ENCODE data around the gene AKAP5. TPM values are rescaled to one million over a fixed set of nuclear protein-coding genes. Genes with fewer than 3 reads are reported as not detected.

The AKAP5 gene
- polyA plus RNA-seq, 1 donor (not counting 4 experiments of a cell fraction or from before 2014, with no cell fraction given), result 0.08 TPM

DNA sequence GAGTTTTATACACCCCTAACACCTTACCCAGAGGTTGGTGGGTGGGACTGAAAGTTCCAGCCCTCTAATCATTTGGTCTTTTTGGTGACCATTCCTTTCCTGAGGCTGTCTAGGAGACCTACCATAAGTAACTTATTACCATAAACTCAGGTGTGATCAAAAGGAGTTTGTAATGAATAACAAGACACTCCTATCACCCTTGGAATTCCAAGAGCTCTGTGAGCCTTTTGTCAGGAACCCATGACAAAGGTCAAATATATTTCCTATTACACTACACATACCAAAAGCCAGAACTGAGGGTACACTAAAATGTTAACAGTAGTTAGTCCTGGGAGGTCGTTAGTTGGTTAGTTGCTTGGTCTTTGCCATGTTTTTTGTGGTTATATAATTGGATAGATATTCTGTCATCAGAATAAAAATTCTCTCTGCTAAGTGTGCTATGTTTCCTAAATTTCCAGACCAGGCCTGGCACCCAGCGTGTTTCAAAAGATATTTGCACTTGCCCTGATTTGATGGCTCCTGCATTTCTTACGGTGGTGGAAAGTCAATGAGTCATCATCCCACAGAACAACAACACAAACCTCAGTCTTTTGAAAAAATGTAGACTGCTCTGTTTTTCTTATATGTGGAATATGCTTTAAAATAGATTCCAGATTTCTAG is 27.0 kb upstream of the AKAP5 start:
- dilution Hi-C loops (cut with MboI; ENCODE audit: extremely low pct_ligation_motif_present, low sequenced_read_pairs), result no loop called here
- DNase-seq (ENCODE audit: low read depth, low spot score), result no peak
- H3K9me1 ChIP-seq (ENCODE audit: control insufficient read depth, extremely low read depth, insufficient read depth, low read length), result peaks cover 3% of the 10 kb centered on the region

DNA sequence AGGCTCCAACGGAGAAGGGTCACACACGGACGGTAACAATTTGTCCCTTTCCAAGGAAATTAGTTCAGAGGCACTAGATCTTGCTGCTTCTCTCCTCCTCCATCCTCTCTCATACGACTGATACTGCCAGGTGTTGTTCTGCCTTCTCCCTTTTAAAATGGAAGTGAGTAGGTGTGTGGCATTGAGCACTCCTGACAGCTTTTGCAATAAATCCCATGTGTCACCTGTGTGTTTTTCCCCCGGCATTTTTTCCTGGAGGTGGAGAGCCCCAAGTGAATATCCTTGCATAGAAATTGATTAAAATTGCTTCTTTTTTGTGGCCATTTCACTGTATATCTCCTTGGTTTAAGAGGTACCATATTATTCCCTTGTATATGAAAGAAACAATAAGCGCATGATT is 26.2 kb upstream of the AKAP5 start:
- dilution Hi-C loops (cut with MboI; ENCODE audit: extremely low pct_ligation_motif_present, low sequenced_read_pairs), result no loop called here
- no peak for TF ChIP-seq EZH2 (IDR thresholded peaks at IDR 0.05; ENCODE audit: low read length)
- TF ChIP-seq, protein P1, sequence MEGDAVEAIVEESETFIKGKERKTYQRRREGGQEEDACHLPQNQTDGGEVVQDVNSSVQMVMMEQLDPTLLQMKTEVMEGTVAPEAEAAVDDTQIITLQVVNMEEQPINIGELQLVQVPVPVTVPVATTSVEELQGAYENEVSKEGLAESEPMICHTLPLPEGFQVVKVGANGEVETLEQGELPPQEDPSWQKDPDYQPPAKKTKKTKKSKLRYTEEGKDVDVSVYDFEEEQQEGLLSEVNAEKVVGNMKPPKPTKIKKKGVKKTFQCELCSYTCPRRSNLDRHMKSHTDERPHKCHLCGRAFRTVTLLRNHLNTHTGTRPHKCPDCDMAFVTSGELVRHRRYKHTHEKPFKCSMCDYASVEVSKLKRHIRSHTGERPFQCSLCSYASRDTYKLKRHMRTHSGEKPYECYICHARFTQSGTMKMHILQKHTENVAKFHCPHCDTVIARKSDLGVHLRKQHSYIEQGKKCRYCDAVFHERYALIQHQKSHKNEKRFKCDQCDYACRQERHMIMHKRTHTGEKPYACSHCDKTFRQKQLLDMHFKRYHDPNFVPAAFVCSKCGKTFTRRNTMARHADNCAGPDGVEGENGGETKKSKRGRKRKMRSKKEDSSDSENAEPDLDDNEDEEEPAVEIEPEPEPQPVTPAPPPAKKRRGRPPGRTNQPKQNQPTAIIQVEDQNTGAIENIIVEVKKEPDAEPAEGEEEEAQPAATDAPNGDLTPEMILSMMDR (optimal IDR thresholded peaks at IDR 0.05 in 1 of 3, IDR thresholded peaks at IDR 0.05 in 1 of 3, conservative IDR thresholded peaks at IDR 0.05 in 1 of 3; ENCODE audit: extremely low read depth in 1 of 3, insufficient read depth in 2 of 3, low read length in 3 of 3), result no peak
- FAIRE-seq (no peak), DNase-seq (ENCODE audit: low read depth, low spot score) (no peak)
- H3K79me2 ChIP-seq (ENCODE audit: control insufficient read depth, insufficient read depth, low read length), result no peaks in the 10 kb centered on the region
- H2AFZ ChIP-seq (ENCODE audit: control insufficient read depth, low read length), result no peak overlapping the region
- no peak overlapping the region for H3K9ac ChIP-seq (ENCODE audit: control insufficient read depth, extremely low read depth, insufficient read depth, low read length)
- H3K4me3 ChIP-seq (ENCODE audit: control insufficient read depth in 2 of 3, extremely low read depth in 1 of 3, insufficient read depth in 2 of 3, low read depth in 1 of 3, low read length in 3 of 3), result no peak overlapping the region
- H3K9me3 ChIP-seq (ENCODE audit: control insufficient read depth, low read depth, low read length), result no peaks in the 10 kb centered on the region
- no peak overlapping the region for H3K27ac ChIP-seq (ENCODE audit: control insufficient read depth, insufficient read depth, low read length)
- no peak overlapping the region for H3K4me2 ChIP-seq (ENCODE audit: control insufficient read depth, extremely low read depth, insufficient read depth, low read depth, low read length)
- no peaks in the 10 kb centered on the region for H4K20me1 ChIP-seq (ENCODE audit: control insufficient read depth, extremely low read depth, insufficient read depth, low read length)
- peaks cover 8% of the 10 kb centered on the region for H3K4me1 ChIP-seq (ENCODE audit: control insufficient read depth, extremely low read depth, insufficient read depth, low read length)
- H3K9me1 ChIP-seq (ENCODE audit: control insufficient read depth, extremely low read depth, insufficient read depth, low read length), result peaks cover 3% of the 10 kb centered on the region
- peaks cover 28 to 42% of the 10 kb centered on the region in 2 experiments for H3K36me3 ChIP-seq (ENCODE audit: control insufficient read depth in 2 of 2, extremely low read depth in 1 of 2, insufficient read depth in 2 of 2, low read length in 2 of 2)
- H3K27me3 ChIP-seq (ENCODE audit: control insufficient read depth, extremely low read depth, insufficient read depth, low read length), result no peaks in the 10 kb centered on the region

More for the DNA sequence above, 27.0 kb upstream of the AKAP5 start:
- H3K4me2 ChIP-seq (ENCODE audit: control insufficient read depth, extremely low read depth, insufficient read depth, low read depth, low read length), result no peak overlapping the region
- H3K9ac ChIP-seq (ENCODE audit: control insufficient read depth, extremely low read depth, insufficient read depth, low read length), result no peak overlapping the region
- H3K4me3 ChIP-seq (ENCODE audit: control insufficient read depth in 2 of 3, extremely low read depth in 1 of 3, insufficient read depth in 2 of 3, low read depth in 1 of 3, low read length in 3 of 3), result no peak overlapping the region
- H3K79me2 ChIP-seq (ENCODE audit: control insufficient read depth, insufficient read depth, low read length), result no peaks in the 10 kb centered on the region
- H3K27ac ChIP-seq (ENCODE audit: control insufficient read depth, insufficient read depth, low read length), result no peak overlapping the region
- H3K36me3 ChIP-seq (ENCODE audit: control insufficient read depth in 2 of 2, extremely low read depth in 1 of 2, insufficient read depth in 2 of 2, low read length in 2 of 2), result peaks cover 27 to 39% of the 10 kb centered on the region in 2 experiments
- no peaks in the 10 kb centered on the region for H3K9me3 ChIP-seq (ENCODE audit: control insufficient read depth, low read depth, low read length)
- peak; percentile 80 for FAIRE-seq
- no peaks in the 10 kb centered on the region for H3K27me3 ChIP-seq (ENCODE audit: control insufficient read depth, extremely low read depth, insufficient read depth, low read length)
- no peak overlapping the region for H2AFZ ChIP-seq (ENCODE audit: control insufficient read depth, low read length)
- no peak for TF ChIP-seq EZH2 (IDR thresholded peaks at IDR 0.05; ENCODE audit: low read length)
- TF ChIP-seq, protein P1 (optimal IDR thresholded peaks at IDR 0.05 in 1 of 3, IDR thresholded peaks at IDR 0.05 in 1 of 3, conservative IDR thresholded peaks at IDR 0.05 in 1 of 3; ENCODE audit: extremely low read depth in 1 of 3, insufficient read depth in 2 of 3, low read length in 3 of 3), result no peak
- H4K20me1 ChIP-seq (ENCODE audit: control insufficient read depth, extremely low read depth, insufficient read depth, low read length), result no peaks in the 10 kb centered on the region
- H3K4me1 ChIP-seq (ENCODE audit: control insufficient read depth, extremely low read depth, insufficient read depth, low read length), result peaks cover 8% of the 10 kb centered on the region

Measured in keratinocyte (primary cell).